ENCODE results near the gene PRAC1. TPM values are rescaled to one million over a fixed set of nuclear protein-coding genes. Genes with fewer than 3 reads are reported as not detected.

Gene PRAC1
- total and polyA plus RNA-seq, 2 donors (not counting 1 experiment from before 2014, with no cell fraction given): not detected

GRCh38 chr17:48751172-48751571 is 28.9 kb upstream of the PRAC1 start:
- no peaks in the 10 kb centered on the region for H3K9me3 Mint-ChIP-seq (ENCODE audit: insufficient read depth)
- peaks cover 21% of the 10 kb centered on the region for H3K4me1 Mint-ChIP-seq
- peaks cover 18 to 67% of the 10 kb centered on the region in 2 donors for H3K4me1 ChIP-seq (ENCODE audit: control insufficient read depth in 2 of 2, insufficient read depth in 2 of 2, low read length in 2 of 2)
- no peaks in the 10 kb centered on the region for H3K79me2 ChIP-seq (ENCODE audit: control insufficient read depth, insufficient read depth, low read length)
- H3K4me2 ChIP-seq (replicated peaks; ENCODE audit: low read depth, low read length, poor library complexity, severe bottlenecking): no peak overlapping the region
- ATAC-seq (ENCODE audit: low read depth) (no peak), DNase-seq (peak; percentile 24)
- H4K20me1 ChIP-seq (ENCODE audit: control insufficient read depth, insufficient read depth, low read length, poor library complexity, severe bottlenecking): no peaks in the 10 kb centered on the region
- CTCF ChIA-PET: interaction anchor here (0.7 to 1.8 kb wide), 5 partner anchors 16 to 128 kb away, joined by 3 to 5 read pairs (median 3); partner anchors contain the start of gene PRAC2
- peaks cover 0 to 100% (median 88%) of the 10 kb centered on the region in 4 experiments for H3K27me3 ChIP-seq (replicated peaks in 1 of 4; ENCODE audit: control extremely low read depth in 1 of 4, control insufficient read depth in 3 of 4, insufficient read depth in 4 of 4, low read length in 3 of 4)
- H2AFZ ChIP-seq (ENCODE audit: insufficient read depth, low read depth, low read length, poor library complexity, severe bottlenecking): no peak overlapping the region
- no peak overlapping the region for H3K4me3 Mint-ChIP-seq
- no peak overlapping the region for H3K27ac ChIP-seq (ENCODE audit: low read length in 2 of 2)
- no peak overlapping the region for H3K4me3 ChIP-seq (ENCODE audit: control extremely low read depth in 1 of 5, extremely low read depth in 1 of 5, insufficient read depth in 1 of 5, low read depth in 2 of 5, low read length in 4 of 5)
- 11% methylated on average over 3 of the region's 3 CpGs for WGBS (ENCODE audit: insufficient coverage)
- POLR2A ChIA-PET: no interaction called here
- intact Hi-C loops (cut with micrococcal nuclease): no loop called here
- TF ChIP-seq CTCF (IDR thresholded peaks at IDR 0.05) (no peak), EZH2 (IDR thresholded peaks at IDR 0.05; ENCODE audit: borderline replicate concordance, insufficient read depth, low read depth, low read length, poor library complexity, severe bottlenecking) (no peak)
- peaks cover 79% of the 10 kb centered on the region for H3K27me3 Mint-ChIP-seq
- peaks cover 0 to 54% (median 6%) of the 10 kb centered on the region in 3 donors for H3K9me3 ChIP-seq (ENCODE audit: control extremely low read depth in 1 of 3, control insufficient read depth in 2 of 3, insufficient read depth in 1 of 3, low read length in 2 of 3)
- H3K9ac ChIP-seq (ENCODE audit: low read length): no peak overlapping the region
- H3K27ac Mint-ChIP-seq: no peak overlapping the region
- H3K36me3 ChIP-seq (replicated peaks in 1 of 2; ENCODE audit: control extremely low read depth in 1 of 2, control insufficient read depth in 1 of 2, extremely low read depth in 1 of 2, insufficient read depth in 2 of 2, low read length in 1 of 2): no peaks in the 10 kb centered on the region

GRCh38 chr17:48749621-48750553 is 27.6 kb upstream of the PRAC1 start:
- peaks cover 19% of the 10 kb centered on the region for H3K4me1 Mint-ChIP-seq
- no peak overlapping the region for H3K27ac Mint-ChIP-seq
- H3K27me3 Mint-ChIP-seq: peaks cover 77% of the 10 kb centered on the region

More at GRCh38 chr17:48749621-48750553, 27.6 kb upstream of the PRAC1 start:
- peaks cover 0 to 100% (median 89%) of the 10 kb centered on the region in 4 experiments for H3K27me3 ChIP-seq (replicated peaks in 1 of 4; ENCODE audit: control extremely low read depth in 1 of 4, control insufficient read depth in 3 of 4, insufficient read depth in 4 of 4, low read length in 3 of 4)
- WGBS (ENCODE audit: insufficient coverage): 17% methylated on average over 27 of the region's 32 CpGs
- POLR2A ChIA-PET: no interaction called here
- no peak overlapping the region for H2AFZ ChIP-seq (ENCODE audit: insufficient read depth, low read depth, low read length, poor library complexity, severe bottlenecking)
- H3K27ac ChIP-seq (ENCODE audit: low read length in 2 of 2): no peak overlapping the region
- H4K20me1 ChIP-seq (ENCODE audit: control insufficient read depth, insufficient read depth, low read length, poor library complexity, severe bottlenecking): no peaks in the 10 kb centered on the region
- CTCF ChIA-PET: interaction anchor here (1.0 to 2.6 kb wide), 3 partner anchors 26 to 32 kb away, joined by 3 to 13 read pairs (median 3); partner anchors contain the start of gene PRAC2
- no peak for TF ChIP-seq CTCF (IDR thresholded peaks at IDR 0.05)
- peak; percentile 90 for TF ChIP-seq EZH2 (IDR thresholded peaks at IDR 0.05; ENCODE audit: borderline replicate concordance, insufficient read depth, low read depth, low read length, poor library complexity, severe bottlenecking)
- intact Hi-C loops (cut with micrococcal nuclease): no loop called here
- H3K79me2 ChIP-seq (ENCODE audit: control insufficient read depth, insufficient read depth, low read length): no peaks in the 10 kb centered on the region
- no peaks in the 10 kb centered on the region for H3K9me3 Mint-ChIP-seq (ENCODE audit: insufficient read depth)
- ATAC-seq (ENCODE audit: low read depth) (no peak), DNase-seq (peak; percentile 38)
- no peak overlapping the region for H3K4me3 Mint-ChIP-seq
- peaks cover 0 to 52% (median 6%) of the 10 kb centered on the region in 3 donors for H3K9me3 ChIP-seq (ENCODE audit: control extremely low read depth in 1 of 3, control insufficient read depth in 2 of 3, insufficient read depth in 1 of 3, low read length in 2 of 3)
- peaks cover 10 to 68% of the 10 kb centered on the region in 2 donors for H3K4me1 ChIP-seq (ENCODE audit: control insufficient read depth in 2 of 2, insufficient read depth in 2 of 2, low read length in 2 of 2)
- H3K36me3 ChIP-seq (replicated peaks in 1 of 2; ENCODE audit: control extremely low read depth in 1 of 2, control insufficient read depth in 1 of 2, extremely low read depth in 1 of 2, insufficient read depth in 2 of 2, low read length in 1 of 2): no peaks in the 10 kb centered on the region
- H3K9ac ChIP-seq (ENCODE audit: low read length): no peak overlapping the region
- no peak overlapping the region for H3K4me3 ChIP-seq (ENCODE audit: control extremely low read depth in 1 of 5, extremely low read depth in 1 of 5, insufficient read depth in 1 of 5, low read depth in 2 of 5, low read length in 4 of 5)
- no peak overlapping the region for H3K4me2 ChIP-seq (replicated peaks; ENCODE audit: low read depth, low read length, poor library complexity, severe bottlenecking)
